Measurements from ENCODE around the gene DAGLA.
"Not testable (repeated sequence)": the region's sequence is repeated elsewhere in the genome, so short reads cannot be mapped to it uniquely, and the experiment has no call there.

DAGLA gene, protein sequence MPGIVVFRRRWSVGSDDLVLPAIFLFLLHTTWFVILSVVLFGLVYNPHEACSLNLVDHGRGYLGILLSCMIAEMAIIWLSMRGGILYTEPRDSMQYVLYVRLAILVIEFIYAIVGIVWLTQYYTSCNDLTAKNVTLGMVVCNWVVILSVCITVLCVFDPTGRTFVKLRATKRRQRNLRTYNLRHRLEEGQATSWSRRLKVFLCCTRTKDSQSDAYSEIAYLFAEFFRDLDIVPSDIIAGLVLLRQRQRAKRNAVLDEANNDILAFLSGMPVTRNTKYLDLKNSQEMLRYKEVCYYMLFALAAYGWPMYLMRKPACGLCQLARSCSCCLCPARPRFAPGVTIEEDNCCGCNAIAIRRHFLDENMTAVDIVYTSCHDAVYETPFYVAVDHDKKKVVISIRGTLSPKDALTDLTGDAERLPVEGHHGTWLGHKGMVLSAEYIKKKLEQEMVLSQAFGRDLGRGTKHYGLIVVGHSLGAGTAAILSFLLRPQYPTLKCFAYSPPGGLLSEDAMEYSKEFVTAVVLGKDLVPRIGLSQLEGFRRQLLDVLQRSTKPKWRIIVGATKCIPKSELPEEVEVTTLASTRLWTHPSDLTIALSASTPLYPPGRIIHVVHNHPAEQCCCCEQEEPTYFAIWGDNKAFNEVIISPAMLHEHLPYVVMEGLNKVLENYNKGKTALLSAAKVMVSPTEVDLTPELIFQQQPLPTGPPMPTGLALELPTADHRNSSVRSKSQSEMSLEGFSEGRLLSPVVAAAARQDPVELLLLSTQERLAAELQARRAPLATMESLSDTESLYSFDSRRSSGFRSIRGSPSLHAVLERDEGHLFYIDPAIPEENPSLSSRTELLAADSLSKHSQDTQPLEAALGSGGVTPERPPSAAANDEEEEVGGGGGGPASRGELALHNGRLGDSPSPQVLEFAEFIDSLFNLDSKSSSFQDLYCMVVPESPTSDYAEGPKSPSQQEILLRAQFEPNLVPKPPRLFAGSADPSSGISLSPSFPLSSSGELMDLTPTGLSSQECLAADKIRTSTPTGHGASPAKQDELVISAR

DNA sequence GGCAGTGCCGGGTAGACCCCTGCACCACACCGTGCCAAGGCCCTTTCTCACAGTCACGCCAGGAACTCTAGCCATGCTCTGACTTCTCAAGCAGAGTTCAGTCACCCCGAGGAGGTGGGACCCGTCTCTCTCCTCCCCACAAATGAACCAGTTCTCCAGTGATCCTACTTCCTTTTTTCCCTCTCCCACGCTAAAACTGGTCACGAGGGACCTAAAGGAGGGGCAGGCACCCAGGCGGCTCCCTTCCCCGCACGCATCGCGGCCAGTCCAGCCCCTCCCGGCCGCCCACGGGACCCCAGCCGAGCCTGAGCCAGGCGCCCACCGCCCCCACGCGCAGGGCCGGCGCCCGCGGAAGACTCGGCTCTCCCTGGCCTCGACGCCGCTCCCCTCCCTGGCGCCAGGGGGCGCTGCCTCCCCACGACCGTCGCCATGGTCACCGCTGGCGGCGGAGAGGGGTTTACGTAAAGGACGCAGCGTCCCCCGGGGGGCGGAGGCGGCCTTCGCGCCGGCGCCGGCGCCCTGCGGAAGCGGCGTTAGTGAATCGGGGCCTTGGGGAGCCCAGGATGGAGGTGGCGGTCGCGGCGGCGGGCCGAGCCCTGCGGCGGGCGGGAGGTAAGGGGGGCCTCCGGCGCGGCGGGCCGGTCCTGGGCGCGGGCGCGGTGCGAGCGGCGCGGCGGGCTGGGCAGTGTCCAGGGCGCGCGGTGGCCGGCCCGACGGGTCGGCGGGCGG, at the start of gene DAGLA:
Gene DAGLA (plus strand): TSS at position 499 of the 729 bp plus-strand sequence. CDS start 39,765 bp downstream, outside the sequence.
- peak; percentile 61 to 97 (median 82) for DNase-seq
- intact Hi-C loops (cut with DNase I): loop anchor here (1.0 kb wide), 1 partner anchor 53 kb away; no protein-coding TSS in a partner anchor

DNA sequence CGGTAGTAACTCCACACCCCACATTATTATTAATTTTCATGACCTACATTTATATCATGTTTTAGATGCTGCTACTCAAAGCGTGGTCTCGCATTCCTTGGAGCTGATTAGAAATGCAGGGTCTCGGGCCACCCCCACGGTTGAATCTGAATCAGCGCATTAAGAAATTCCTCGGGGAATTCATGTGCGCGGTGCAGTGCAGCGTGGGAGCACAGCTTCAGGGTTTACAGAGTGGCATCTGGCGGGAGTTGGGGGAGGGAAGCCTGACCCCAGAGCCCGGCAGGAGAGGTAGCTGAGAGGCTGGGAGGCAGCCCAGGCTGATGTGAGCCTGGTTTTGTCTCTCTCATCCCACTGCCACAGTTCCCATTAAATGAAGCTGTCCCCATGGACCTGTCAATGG, 48.1 kb upstream of the DAGLA start:
- intact Hi-C loops (cut with DNase I): no loop called here
- DNase-seq: no peak

DNA sequence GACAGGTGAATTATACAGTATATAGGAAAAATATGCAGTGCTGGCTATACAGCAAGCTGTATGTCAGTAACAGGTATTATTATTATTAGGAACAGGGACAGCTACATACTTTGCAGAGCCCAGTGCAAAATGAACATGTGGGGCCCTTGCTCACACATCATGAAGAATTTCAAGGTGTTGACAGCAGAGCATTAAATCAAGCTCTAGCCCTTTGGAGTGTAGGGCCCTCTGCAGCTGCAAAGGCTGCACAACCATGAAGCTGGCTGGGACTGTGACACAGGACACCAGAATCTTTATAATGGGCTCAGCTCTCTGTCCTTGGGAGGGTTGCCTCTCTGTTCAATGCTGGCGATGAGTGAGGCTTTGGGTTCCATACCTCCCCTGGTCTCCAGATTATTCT, 44.9 kb upstream of the DAGLA start:
- intact Hi-C loops (cut with DNase I): loop anchor here (5.0 kb wide), 1 partner anchor 158 kb away; no protein-coding TSS in a partner anchor
- DNase-seq: no peak

DNA sequence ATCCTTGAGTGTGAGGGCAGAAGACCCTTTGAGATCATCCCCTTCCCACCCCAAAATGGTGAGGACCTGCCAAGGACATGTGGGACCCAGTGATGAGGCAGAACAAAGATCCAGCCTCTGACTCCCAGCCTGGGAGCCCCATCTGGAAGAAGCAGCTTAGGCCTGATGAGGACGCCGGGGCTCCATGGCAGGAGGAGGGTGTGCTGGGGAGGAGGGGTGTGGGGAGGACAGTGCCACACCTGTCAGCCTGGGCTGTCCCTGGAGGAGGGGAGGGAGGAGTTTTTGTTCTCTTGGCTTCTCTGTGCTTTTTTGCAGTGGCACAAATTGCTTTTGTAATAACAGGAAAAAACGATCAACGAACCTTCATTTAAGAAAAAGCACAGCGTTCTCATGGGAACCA, 44.4 kb upstream of the DAGLA start:
- intact Hi-C loops (cut with DNase I): loop anchor here (5.0 kb wide), 1 partner anchor 158 kb away; no protein-coding TSS in a partner anchor
- peak in 1 of 10 donors; percentile 61 for DNase-seq

DNA sequence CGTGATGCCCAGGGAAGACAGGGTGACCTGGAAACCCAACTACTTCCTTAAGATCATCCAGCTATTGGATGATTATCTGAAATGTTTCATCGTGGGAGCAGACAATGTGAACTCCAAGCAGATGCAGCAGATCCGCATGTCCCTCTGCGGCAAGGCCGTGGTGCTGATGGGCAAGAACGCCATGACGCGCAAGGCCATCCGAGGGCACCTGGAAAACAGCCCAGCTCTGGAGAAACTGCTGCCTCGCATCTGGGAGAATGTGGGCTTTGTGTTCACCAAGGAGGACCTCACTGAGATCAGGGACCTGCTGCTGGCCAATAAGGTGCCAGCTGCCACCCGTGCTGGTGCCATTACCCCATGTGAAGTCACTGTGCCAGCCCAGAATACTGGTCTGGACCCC, 43.5 kb upstream of the DAGLA start:
- intact Hi-C loops (cut with DNase I): loop anchor here (5.0 kb wide), 1 partner anchor 159 kb away; no protein-coding TSS in a partner anchor
- DNase-seq: peak in 3 of 10 donors; percentile 46 to 89 (median 52)

DNA sequence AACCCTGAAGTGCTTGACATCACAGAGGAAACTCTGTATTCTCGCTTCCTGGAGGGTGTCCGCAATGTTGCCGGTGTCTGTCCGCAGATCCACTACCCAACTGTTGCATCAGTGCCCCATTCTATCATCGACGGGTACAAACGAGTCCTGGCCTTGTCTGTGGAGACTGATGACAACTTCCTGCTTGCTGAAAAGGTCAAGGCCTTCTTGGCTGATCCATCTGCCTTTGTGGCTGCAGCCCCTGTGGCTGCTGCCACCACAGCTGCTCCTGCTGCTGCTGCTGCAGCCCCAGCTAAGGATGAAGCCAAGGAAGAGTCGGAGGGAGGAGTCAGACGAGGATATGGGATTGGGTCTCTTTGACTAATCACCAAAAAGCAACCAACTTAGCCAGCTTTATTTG, 42.9 kb upstream of the DAGLA start:
- no peak for DNase-seq
- intact Hi-C loops (cut with DNase I): loop anchor here (5.0 kb wide), 1 partner anchor 160 kb away; no protein-coding TSS in a partner anchor

DNA sequence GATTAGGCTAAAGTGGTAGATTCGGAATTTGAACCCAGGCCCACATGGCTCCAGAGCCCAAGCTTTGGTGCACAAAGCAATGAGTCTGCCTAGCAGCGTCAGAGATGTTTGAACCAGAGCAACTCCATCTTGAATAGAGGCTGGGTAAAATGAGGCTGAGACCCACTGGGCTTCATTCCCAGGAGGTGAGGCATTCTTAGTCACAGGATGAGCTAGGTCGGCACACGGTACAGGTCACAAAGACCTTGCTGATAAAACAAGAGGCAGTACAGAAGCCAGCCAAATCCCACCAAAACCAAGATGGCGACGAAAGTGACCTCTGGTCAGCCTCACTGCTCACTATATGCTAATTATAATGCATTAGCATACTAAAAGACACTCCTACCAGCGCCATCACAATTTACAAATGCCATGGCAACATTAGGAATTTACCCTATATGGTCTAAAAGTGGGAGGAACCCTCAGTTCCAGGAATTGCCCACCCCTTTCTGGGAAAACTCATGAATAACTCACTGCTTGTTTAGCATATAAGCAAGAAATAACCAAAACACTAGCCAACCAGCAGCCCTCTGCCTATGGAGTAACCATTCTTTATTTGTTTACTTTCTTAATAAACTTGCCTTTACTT, 40.3 kb upstream of the DAGLA start:
- intact Hi-C loops (cut with DNase I): loop anchor here (5.0 kb wide), 1 partner anchor 163 kb away; no protein-coding TSS in a partner anchor
- no peak for DNase-seq

DNA sequence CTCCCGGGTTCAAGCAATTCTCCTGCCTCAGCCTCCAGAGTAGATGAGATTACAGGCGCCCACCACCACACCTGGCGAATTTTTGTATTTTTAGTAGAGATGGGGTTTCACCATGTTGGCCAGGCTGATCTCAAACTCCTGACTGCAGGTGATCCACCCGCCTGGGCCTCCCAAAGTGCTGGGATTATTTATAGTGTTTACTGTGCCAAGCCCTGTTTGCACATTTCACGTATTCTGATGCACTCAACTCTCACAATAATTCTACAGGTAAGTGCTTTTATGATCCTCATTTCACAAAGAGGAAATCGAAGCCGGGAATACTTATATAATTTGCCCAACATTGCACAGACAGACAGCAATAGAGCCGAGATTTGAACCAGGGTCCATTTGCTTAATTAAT, 38.0 kb upstream of the DAGLA start:
- no peak for DNase-seq
- intact Hi-C loops (cut with DNase I): no loop called here

DNA sequence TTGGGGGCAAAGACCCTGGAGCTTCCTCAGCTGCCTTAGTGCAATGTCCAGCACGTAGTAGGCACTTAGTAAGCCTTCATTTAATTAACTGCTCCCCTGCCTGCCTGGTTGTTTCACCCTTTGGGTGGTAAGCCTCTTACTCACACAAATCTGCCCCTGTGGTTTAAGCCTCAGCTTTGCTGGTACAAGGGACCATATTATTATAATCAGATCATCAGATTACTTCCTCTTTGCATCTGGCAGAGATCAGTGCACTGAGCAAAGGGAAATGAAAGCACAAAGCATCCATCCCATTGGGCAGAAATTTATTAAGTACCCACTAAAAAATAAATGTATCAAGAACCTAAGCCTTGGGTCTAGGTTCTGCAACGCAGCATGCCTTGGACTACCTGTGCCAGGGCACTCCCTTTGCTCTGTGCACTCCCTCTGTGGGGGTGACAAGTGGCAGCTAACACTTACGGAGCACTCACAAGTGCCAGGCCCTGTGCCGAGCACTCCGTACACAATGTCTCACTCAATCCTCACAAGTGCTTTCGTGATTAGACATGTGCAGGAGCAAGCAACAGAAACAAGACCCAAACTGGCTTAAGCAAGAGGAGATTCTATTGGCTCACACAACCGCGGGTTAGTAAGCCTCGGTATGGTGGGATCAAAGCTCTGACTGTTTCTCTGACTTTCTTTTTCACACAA, 34.9 kb upstream of the DAGLA start:
- no peak for DNase-seq
- intact Hi-C loops (cut with DNase I): no loop called here

DNA sequence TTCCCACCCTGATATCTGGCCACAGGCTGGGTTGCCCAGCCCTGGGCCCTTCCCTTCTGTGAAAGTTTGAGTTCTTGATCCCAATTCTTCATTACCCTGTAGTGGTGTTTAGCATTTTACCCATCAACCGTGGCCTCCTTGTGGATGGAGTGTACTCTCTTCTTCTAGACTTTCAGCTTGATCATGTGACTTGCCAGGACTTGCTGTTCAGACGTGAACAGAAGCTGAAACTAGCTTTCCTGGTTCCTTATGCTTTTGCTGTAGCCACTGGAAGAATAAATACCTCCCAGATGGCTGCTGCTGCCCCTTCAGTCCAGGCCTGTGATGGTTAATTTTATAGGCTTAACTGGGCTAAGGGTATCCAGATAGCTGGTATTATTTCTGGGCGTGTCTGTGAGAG, 32.7 kb upstream of the DAGLA start:
- intact Hi-C loops (cut with DNase I): no loop called here
- DNase-seq: no peak

DNA sequence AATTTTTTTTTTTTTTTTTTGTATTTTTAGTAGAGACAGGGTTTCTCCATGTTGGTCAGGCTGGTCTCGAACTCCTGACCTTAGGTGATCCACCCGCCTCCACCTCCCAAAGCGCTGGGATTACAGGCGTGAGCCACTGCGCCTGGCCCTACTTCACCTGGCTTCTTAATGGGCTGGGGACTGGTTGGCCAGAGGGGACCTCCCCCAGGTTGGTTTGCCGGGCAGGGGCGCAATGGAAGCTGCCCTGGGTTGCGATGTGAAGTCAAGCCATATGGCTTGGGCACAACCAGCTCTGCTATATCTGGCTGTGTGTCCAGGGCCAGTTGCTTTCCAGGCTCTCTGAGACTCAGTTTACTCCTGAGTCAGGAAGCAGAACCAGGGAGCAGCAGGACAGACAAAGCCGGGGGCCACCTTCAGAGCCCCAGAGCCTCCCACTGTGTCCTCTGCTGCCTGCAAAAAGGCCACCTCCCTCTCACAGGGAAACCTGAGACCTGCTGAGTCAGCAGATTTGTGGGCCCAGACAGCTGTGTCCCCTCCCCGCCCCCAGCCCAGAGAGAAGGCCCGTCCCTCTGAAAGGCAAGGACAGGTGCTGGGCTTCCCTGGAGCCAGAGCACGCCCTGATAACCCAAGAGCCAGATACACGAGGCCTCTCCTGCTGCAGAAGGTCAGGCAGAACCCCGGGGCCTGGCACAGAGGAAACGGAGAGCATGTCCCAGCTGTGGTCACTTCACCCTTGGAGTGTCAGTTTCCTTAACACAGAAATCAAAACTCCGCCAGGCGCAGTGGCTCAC, 29.2 kb upstream of the DAGLA start:
- intact Hi-C loops (cut with DNase I): no loop called here
- peak in 2 of 10 donors; percentile 53 to 64 for DNase-seq

DNA sequence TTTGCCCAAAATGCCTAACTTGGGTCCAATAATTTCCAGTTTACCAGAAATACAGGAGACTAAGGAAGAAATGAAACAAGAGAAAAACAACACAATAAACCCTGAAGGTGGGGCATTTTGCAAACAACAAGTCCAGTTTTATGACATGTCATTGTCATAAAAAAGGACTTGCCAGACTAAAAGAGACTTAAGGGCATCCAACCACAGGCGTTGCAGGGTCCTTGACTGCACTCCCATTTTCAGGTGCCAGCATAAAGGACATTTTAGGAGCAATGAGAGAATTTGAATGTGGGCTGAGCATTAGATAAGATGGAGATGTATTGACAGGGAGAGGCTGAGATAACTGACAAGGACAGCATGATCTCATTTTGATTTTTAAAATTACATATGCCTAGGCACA, 28.1 kb upstream of the DAGLA start:
- no peak for DNase-seq
- intact Hi-C loops (cut with DNase I): no loop called here

DNA sequence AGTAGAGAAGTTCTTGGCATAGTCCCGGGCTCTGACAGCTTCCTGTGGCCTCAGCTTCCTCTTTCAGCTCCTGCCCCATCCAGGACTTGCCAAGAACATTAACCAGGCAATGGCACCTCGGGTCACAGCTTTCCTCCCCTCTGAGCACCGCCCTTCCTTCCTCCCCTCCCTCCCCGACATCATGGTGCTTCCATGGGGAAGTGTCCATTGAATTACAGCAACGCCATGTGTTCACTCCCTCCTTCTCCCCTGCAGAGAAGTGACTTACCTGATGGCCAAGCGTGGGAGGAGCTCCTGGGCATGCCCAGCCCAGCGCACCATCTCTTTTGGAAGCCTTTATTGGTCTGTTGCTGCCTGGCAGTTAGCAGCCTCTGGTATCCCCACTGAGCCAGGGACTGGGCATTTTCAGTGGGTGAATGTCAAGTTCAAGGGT, 25.8 kb upstream of the DAGLA start:
- DNase-seq: peak in 2 of 10 donors; percentile 38 to 46
- intact Hi-C loops (cut with DNase I): no loop called here

DNA sequence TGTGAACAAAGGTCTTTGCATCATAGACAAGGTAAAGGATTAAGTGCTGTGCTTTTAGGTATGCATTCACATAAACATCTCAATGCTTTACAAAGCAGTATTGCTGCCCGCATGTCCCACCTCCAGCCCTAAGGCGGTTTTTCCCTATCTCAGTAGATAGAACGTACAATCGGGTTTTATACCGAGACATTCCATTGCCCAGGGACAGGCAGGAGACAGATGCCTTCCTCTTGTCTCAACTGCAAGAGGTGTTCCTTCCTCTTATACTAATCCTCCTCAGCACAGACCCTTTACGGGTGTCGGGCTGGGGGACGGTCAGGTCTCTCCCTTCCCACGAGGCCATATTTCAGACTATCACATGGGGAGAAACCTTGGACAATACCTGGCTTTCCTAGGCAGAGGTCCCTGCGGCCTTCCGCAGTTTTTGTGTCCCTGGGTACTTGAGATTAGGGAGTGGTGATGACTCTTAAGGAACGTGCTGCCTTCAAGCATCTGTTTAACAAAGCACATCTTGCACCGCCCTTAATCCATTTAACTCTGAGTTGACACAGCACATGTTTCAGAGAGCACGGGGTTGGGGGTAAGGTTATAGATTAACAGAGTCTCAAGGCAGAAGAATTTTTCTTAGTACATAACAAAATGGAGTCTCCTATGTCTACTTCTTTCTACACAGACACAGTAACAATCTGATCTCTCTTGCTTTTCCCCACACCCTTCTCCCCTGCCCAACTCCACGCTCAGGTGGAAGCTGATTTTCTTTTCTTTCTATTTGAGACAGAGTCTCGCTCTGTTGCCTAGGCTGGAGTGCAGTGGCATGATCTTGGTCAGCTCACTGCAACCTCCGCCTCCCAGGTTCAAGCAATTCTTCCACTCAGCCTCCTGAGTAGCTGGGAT, 24.7 kb upstream of the DAGLA start:
- DNase-seq; intact Hi-C loops (cut with DNase I): not testable (repeated sequence)

DNA sequence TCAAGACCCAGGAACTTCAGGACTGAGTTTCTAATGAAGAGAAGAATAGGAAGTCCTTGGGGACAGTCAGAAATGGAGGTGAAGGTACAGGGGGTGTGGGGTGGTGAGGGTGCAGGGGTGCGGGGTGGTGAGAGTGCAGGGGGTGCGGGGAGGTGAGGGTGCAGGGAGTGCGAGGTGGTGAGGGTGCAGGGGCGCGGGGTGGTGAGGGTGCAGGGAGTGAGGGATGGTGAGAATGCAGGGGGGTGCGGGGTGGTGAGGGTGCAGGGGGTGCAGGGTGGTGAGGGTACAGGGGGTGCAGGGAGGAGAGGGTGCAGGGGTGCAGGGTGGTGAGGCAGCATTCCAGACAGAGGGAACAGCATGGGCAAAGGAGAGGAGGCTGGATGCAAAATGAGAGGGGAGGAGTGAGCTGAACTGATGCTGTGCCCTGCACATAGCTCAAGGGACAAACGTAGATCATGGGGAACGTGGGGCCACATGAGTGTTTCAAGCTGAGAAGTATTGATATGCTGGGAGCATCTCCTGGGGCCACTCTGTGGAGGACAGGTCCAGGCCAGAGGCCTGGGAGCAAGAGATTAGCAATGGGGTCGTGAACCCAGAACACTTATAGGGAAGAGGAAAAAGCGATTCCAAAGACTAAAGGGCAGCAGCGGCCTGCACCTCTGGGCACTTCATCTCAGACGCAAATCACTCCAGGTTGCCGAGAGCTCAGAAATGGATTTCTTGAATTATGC, 23.7 kb upstream of the DAGLA start:
- peak in 2 of 10 donors; percentile 33 to 43 for DNase-seq
- intact Hi-C loops (cut with DNase I): no loop called here

DNA sequence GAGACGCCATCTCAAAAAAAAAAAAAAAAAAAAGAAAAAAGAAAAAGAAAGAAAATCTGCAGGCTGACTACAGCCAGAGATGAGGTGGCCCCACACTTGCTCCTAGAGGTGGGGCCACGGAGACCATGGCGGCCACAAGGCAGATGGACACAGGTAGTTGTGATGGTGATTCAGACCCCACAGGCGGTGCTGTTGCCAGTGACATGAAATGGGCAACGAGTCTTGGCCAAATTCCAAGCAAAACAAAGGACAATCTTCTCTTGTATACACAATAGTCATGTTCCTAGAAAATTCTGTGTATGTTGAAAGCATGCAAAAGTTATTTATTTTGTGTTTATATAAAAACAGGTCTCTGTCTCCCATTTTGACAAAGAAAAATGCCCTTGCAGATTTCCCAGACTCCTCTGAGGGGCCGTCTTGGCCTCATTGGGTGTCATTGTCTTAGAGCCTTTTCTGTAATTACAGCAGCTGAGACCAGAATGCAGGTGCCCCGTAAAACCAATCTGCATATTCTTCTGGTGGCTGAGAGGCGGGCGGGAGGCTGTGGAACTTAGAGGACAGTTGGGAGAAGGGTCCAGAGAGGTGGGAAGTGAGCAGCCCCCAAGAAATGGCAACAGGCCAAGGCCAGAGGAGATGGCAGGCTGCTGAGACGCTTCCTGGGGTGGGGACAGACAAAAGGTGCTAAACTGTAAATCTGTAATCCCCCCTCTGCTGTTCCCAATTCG, 22.5 kb upstream of the DAGLA start:
- DNase-seq: peak in 2 of 10 donors; percentile 41 to 61
- intact Hi-C loops (cut with DNase I): no loop called here

Data from posterior cingulate gyrus (tissue), 11 donors.